ENCODE data around the gene TROAP.
"Not testable (repeated sequence)": the region's sequence is repeated elsewhere in the genome, so short reads cannot be mapped to it uniquely, and the experiment has no call there.

The TROAP gene

DNA sequence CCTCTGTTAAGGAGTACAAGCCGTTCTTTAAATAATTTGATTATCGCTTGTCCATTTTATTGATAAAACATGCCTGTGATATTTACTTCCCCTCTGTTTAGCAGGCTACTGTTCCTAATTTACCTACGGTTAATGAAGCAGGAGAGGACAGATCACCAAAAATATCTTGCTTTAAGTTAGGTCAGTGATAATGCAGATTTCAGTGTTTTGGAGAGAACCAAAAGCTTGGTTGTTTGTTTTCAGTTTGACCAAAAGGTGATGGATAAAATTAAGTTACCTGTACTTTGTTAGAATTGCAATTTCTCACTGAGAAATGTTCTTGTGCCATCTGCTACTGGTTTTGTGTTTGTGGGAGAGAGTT, 45.2 kb downstream of the TROAP start:
- DNase-seq (ENCODE audit: low read depth), result no peak

DNA sequence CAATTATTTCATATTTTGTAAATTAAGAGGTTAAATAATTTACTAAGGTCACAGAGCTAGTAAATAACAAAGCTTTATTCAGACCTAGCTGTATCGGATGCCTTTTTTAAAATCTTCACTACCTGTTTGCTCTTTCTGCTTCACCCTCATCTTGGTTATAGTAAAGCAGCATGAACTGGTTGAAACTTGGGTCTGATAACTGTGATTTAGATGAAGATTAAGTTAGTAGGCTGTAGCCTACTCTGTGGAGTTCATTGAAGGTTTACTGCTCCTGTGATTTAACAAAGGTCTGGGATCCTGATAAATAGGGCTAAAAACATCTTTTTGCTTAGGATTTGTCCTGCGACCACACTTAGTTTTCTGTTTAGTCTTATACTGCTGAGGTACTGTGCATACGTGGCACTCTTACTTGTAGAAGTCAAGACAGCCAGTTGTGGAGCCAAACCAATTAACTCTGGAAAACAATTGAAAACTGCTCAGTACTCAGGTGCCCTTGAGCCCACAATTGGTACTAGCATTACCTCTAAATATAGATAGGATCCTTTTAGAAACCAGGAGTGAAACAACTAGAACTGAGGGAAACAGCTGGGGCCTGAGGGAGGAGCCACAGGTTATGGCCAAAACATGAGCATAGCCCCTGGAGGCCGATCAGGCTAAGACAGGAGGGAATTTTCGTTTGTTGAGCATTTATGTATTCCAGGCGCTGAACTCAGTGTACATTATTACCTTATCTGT, 46.5 kb downstream of the TROAP start:
- no peak for DNase-seq (ENCODE audit: low read depth)

DNA sequence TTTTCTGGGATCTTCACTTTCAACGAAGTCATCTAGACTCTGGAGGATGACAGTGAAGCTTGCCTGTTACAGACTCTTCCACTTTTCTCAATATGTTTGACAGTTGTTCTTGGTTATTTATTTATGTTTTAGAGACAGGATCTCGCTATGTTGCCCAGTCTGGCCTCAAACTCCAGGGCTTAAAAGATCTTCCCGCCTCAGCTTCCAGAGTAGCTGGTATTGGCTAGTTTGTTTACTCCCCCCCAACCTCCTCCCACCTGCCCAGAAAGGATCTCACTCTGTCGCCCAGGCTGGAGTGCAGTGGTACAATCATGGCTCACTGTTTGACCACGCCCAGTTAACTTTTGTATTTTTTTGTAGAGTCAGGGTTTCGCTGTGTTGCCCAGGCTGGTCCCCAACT, 47.5 kb downstream of the TROAP start:
- no peak for DNase-seq (ENCODE audit: low read depth)

DNA sequence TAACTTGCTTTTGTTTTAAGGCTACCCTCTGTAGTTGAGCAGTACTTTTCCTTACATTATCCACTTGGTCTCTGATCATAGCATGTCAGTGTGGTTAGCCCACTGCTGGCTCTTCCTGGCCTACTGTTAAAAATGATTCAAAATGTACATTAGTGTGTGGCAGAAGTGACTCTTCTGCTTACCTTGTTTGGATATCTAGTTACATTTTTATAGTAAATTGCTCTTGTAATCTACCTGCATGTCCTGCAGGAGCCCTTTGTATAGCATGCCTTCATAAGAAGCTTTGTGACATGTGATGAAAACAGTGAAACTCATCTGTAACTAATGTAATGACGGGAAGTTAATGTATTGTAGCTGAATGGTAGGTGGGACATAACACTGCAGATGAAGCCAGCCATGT, 52.4 kb downstream of the TROAP start:
- no peak for DNase-seq (ENCODE audit: low read depth)

DNA sequence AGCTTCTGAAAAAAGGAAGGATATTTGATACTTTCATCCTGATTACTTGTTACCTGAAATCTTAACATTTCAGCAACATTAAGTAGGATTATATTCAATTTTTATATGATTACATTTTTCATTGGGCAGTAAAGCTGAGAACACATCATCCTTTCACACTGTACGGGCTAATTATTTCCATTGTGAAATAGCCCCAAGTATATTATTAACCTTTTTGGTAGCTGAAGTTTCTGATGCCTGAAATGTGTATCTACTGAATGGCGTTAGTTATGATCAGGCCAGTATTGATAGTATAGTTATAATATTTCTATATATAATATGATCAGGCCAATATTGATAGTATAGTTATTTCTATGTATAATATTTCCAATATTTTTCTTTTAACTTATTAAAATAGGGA, 54.3 kb downstream of the TROAP start:
- DNase-seq (ENCODE audit: low read depth), result no peak

DNA sequence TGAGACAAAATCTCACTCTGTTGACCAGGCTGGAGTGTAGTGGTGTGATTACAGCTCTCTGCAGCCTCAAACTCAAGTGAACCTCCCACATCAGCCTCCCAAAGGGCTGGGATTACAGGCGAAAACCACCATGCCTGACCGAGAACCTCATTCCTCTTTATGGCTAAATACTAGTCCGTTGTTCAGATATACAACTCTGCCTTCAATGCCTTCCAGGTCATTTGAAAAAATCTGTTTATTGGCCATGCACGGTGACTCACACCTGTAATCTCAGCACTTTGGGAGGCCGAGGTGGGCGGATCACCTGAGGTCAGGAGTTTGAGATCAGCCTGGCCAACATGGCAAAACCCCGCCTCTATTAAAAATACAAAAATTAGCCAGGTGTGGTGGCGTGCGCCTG, 57.1 kb downstream of the TROAP start:
- DNase-seq (ENCODE audit: low read depth), result not testable (repeated sequence)
